AG09319 (cell line): ENCODE measurements around the gene MICALL2.

Source experiments
- DNase-seq: peaks from one replicate; pipeline ENCODE4 v3.0.0-alpha.2; 2010; ENCODE audit warnings: low read depth; ENCODE audit errors: extremely low read depth
- TF ChIP-seq, protein P1 (sequence below): IDR thresholded peaks from 2 replicates; pipeline ENCODE4 v1.5.1; 2011; ENCODE audit warnings: low read depth, mild to moderate bottlenecking, inconsistent platforms, low read length, moderate library complexity

MICALL2 gene

DNA sequence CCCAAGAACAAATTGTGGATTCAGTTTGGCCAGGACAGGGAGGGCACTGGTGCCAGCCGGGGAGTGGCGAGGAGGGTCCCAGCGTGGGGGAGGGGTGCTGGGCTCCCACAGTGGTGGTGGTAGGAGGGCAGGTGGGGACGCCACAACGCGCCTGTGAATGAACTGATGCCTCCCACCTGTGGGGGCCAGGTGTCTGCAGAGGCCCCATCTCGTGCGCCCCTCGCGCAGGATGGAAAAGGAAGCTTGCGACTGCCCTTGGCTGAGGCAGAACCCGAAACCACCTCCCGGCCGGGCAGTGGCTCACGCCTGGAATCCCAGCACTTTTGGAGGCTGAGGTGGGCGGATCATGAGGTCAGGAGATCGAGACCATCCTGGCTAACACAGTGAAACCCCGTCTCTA is 72.0 kb downstream of the MICALL2 start:
- TF ChIP-seq, protein P1, sequence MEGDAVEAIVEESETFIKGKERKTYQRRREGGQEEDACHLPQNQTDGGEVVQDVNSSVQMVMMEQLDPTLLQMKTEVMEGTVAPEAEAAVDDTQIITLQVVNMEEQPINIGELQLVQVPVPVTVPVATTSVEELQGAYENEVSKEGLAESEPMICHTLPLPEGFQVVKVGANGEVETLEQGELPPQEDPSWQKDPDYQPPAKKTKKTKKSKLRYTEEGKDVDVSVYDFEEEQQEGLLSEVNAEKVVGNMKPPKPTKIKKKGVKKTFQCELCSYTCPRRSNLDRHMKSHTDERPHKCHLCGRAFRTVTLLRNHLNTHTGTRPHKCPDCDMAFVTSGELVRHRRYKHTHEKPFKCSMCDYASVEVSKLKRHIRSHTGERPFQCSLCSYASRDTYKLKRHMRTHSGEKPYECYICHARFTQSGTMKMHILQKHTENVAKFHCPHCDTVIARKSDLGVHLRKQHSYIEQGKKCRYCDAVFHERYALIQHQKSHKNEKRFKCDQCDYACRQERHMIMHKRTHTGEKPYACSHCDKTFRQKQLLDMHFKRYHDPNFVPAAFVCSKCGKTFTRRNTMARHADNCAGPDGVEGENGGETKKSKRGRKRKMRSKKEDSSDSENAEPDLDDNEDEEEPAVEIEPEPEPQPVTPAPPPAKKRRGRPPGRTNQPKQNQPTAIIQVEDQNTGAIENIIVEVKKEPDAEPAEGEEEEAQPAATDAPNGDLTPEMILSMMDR = no peak
- no peak for DNase-seq

DNA sequence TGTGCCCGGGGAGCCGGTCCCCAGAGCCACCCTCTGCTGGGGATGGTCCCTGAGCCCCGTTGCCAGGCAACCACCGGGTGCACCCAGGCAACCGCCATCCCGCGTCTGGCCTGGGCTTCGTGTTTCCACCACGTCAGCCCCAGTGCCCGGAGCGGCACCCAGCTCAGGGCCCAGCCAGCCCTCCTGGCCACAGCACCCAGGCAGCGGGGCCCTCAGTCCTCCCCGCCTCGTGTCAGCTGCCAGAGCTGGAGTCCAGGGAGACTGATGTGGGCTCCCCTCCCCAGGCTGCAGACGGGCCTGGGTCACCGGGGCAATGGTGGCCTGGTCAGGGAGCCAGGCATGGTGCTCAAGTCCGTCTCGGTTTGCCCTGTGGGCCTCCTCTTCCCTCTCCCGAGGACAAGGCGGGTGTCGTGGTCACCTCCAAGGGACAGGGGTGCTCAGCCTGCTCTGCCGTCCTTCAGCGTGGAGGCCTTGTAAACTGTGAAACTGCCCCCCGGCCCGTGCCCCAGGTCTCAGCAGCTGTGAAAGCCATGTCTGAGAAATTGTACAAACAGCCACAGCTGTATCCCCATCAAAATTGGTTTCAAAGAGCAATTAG is 72.5 kb downstream of the MICALL2 start:
- TF ChIP-seq, protein P1 = no peak
- no peak for DNase-seq

GRCh38 chr7:1385809-1386622 is 73.3 kb downstream of the MICALL2 start:
- TF ChIP-seq, protein P1 = no peak
- DNase-seq = no peak

DNA sequence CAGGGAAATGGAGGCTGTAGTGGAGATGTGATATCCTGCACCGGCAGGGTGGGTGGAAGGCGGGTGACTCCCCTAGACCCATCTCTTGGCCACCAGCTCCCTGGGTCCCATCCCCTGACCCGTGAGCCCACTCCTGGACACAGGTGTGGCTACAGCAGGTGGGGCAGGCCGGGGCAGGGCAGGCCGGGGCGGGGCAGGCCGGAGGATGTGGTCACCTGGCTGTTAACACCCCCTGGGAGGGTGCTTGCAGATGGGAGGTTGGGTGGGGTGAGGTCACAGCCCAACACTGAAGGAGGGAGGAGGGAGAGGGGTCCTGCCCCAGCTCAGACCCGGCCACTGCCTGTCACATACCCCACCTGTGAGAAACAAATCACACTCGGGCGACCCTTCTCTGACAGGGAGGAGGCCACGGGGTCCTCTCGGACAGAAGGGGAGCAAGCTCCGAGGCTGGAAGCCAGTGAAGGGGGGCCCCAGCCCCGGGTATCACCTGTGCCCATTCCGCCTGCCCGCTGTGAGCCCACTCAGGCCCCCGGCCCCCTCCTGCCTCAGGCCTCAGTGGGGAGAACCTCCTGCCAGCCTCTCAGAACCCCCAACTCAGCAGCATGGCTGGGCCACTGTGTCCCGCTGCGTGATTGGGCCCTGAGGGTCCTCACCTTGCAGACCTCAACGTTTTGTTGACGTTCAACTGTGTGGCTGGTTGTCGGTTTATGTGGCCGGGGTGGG is 74.0 kb downstream of the MICALL2 start:
- TF ChIP-seq, protein P1 = no peak
- no peak for DNase-seq
